Smooth muscle cell (in vitro differentiated cells): Measurements from ENCODE around the gene TEP1. TPM values are rescaled to one million over a fixed set of nuclear protein-coding genes. Genes with fewer than 3 reads are reported as not detected.

Experiments used
- DNase-seq: peaks from one replicate; lab custom pipeline; 2025; ENCODE audit not compliant: unreplicated experiment; lab: John Stamatoyannopoulos, UW
- H2AFZ ChIP-seq: fragments of 200-600 bp; sonication (generic); 2 replicates; pipeline ENCODE4 v1.6.0; 2016; ENCODE audit warnings: antibody characterized with exemption, low read depth, mild to moderate bottlenecking
- H3F3A ChIP-seq: fragments of 200-600 bp; sonication (generic); 2 replicates; pipeline ENCODE4 v1.6.0; 2017; ENCODE audit warnings: antibody characterized with exemption, low read depth
- H3K27ac ChIP-seq: fragments of 200-600 bp; sonication (generic); 2 replicates; pipeline ENCODE4 v1.5.1; 2016; ENCODE audit warnings: low read depth, mild to moderate bottlenecking
- H3K27me3 ChIP-seq: fragments of 200-600 bp; sonication (generic); 2 replicates; pipeline ENCODE4 v1.6.1; 2016; ENCODE audit warnings: low read depth, mild to moderate bottlenecking
- H3K36me3 ChIP-seq: fragments of 200-600 bp; sonication (generic); 2 replicates; pipeline ENCODE4 v1.5.1; 2016; ENCODE audit warnings: low read depth
- H3K4me1 ChIP-seq: fragments of 200-600 bp; sonication (generic); 2 replicates; pipeline ENCODE4 v1.5.1; 2016; ENCODE audit warnings: low read depth
- H3K4me2 ChIP-seq: fragments of 200-600 bp; sonication (generic); 2 replicates; pipeline ENCODE4 v1.6.0; 2016; ENCODE audit warnings: mild to moderate bottlenecking
- H3K4me3 ChIP-seq: fragments of 200-600 bp; sonication (generic); 2 replicates; pipeline ENCODE4 v1.5.1; 2016; ENCODE audit warnings: mild to moderate bottlenecking
- H3K79me2 ChIP-seq: fragments of 200-600 bp; sonication (generic); 2 replicates; pipeline ENCODE4 v1.6.0; 2016; ENCODE audit warnings: low read depth, mild to moderate bottlenecking
- H3K9ac ChIP-seq: fragments of 200-600 bp; sonication (generic); 2 replicates; pipeline ENCODE4 v1.6.0; 2016; ENCODE audit warnings: low read depth
- H3K9me3 ChIP-seq: fragments of 200-600 bp; sonication (generic); replicated peaks from 2 replicates; pipeline ENCODE4 v1.5.1; 2016; ENCODE audit warnings: low read depth
- H4K20me1 ChIP-seq: fragments of 200-600 bp; sonication (generic); 2 replicates; pipeline ENCODE4 v1.6.0; 2016; ENCODE audit warnings: low read depth
- WGBS: methylation state at CpG from one replicate; pipeline ENCODE4 v1.1.7; 2016; ENCODE audit warnings: low lambda C conversion rate; 5-methylcytosine and 5-hydroxymethylcytosine counted together
- polyA plus RNA-seq: library from polyadenylated mRNA; unstranded; fragments of >200 nt; fragmentation: Nextera tagmentation; extraction: Ambion mirVana; gene quantifications from 2 replicates; pipeline ENCODE4 v1.2.1, GENCODE V29; 2016
- total RNA-seq: library from RNA; depleted of rRNA; stranded (reverse); fragments of >200 nt; gene quantifications from 2 replicates; pipeline ENCODE4 v1.2.3, GENCODE V29; 2014
- TF ChIP-seq, protein P1 (sequence below): fragments of 200-600 bp; sonication (generic); IDR thresholded peaks from 2 replicates; pipeline ENCODE4 v1.5.1; 2017; ENCODE audit warnings: borderline replicate concordance, mild to moderate bottlenecking, antibody characterized with exemption; ENCODE audit not compliant: insufficient read depth, poor library complexity, severe bottlenecking

TEP1 gene
- total and polyA plus RNA-seq, 2 experiments from 2014 or later: 4.0 to 10.3 TPM

- Histone ChIP-seq H3K9me3 (no peaks in the 10 kb centered on the region), H3K4me1 (no peaks in the 10 kb centered on the region), H2AFZ (no peak overlapping the region), H3K4me2 (no peak overlapping the region), H3K36me3 (peaks cover 28% of the 10 kb centered on the region), H3K79me2 (no peaks in the 10 kb centered on the region), H3K27me3 (no peaks in the 10 kb centered on the region), H3K27ac (no peak overlapping the region), H3K4me3 (no peak overlapping the region), H3F3A (no peaks in the 10 kb centered on the region), H4K20me1 (no peaks in the 10 kb centered on the region), H3K9ac (no peak overlapping the region)
- 95% methylated on average over 2 of the region's 2 CpGs for WGBS
- DNase-seq: no peak
- TF ChIP-seq, protein P1, sequence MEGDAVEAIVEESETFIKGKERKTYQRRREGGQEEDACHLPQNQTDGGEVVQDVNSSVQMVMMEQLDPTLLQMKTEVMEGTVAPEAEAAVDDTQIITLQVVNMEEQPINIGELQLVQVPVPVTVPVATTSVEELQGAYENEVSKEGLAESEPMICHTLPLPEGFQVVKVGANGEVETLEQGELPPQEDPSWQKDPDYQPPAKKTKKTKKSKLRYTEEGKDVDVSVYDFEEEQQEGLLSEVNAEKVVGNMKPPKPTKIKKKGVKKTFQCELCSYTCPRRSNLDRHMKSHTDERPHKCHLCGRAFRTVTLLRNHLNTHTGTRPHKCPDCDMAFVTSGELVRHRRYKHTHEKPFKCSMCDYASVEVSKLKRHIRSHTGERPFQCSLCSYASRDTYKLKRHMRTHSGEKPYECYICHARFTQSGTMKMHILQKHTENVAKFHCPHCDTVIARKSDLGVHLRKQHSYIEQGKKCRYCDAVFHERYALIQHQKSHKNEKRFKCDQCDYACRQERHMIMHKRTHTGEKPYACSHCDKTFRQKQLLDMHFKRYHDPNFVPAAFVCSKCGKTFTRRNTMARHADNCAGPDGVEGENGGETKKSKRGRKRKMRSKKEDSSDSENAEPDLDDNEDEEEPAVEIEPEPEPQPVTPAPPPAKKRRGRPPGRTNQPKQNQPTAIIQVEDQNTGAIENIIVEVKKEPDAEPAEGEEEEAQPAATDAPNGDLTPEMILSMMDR: no peak
These were observed 63.0 kb downstream of the TEP1 start for GRCh38 chr14:20350282-20350681.

GRCh38 chr14:20347747-20348146, 65.6 kb downstream of the TEP1 start:
- H3K36me3 ChIP-seq: peaks cover 10% of the 10 kb centered on the region
- no peaks in the 10 kb centered on the region for H3K27me3 ChIP-seq
- peaks cover 7% of the 10 kb centered on the region for H3K4me1 ChIP-seq
- TF ChIP-seq, protein P1: no peak
- H4K20me1 ChIP-seq: no peaks in the 10 kb centered on the region
- no peak for DNase-seq
- WGBS: 97% methylated on average over 3 of the region's 3 CpGs
- H3K27ac ChIP-seq: no peak overlapping the region
- H3K4me3 ChIP-seq: no peak overlapping the region
- H3K4me2 ChIP-seq: no peak overlapping the region
- H3K9me3 ChIP-seq: no peaks in the 10 kb centered on the region
- H3F3A ChIP-seq: no peaks in the 10 kb centered on the region
- H2AFZ ChIP-seq: no peak overlapping the region
- H3K79me2 ChIP-seq: peaks cover 12% of the 10 kb centered on the region
- no peak overlapping the region for H3K9ac ChIP-seq

GRCh38 chr14:20346713-20347112, 66.6 kb downstream of the TEP1 start:
- Histone ChIP-seq H3K4me3 (no peak overlapping the region), H3K4me1 (peaks cover 10% of the 10 kb centered on the region), H3K36me3 (peaks cover 3% of the 10 kb centered on the region), H2AFZ (no peak overlapping the region), H3K79me2 (peaks cover 12% of the 10 kb centered on the region), H3F3A (peaks cover 8% of the 10 kb centered on the region), H3K4me2 (no peak overlapping the region), H3K27ac (no peak overlapping the region), H3K9me3 (no peaks in the 10 kb centered on the region), H3K9ac (no peak overlapping the region), H3K27me3 (no peaks in the 10 kb centered on the region), H4K20me1 (no peaks in the 10 kb centered on the region)
- 100% methylated on average over 1 of the region's 1 CpG for WGBS
- no peak for DNase-seq
- TF ChIP-seq, protein P1: no peak

DNA sequence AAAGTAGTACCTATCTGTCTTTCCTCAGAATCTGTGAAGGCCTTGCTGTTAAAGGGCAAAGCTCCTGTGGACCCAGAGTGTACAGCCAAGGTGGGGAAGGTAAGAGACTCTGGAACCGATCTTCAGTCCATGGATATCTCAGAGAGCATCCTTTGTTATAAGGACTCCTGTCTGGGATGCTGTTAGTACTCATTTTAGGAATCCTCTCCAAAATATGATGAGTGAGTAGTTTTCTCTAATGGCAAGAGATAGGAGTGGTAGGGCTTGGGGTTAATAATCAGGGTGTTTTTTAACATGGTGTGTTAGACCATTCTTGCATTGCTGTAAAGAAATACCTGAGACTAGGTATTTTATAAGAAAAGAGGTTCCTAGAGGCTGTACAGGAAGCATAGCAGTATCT, 67.9 kb downstream of the TEP1 start:
- H3K9me3 ChIP-seq: no peaks in the 10 kb centered on the region
- TF ChIP-seq, protein P1: no peak
- peaks cover 1% of the 10 kb centered on the region for H3K36me3 ChIP-seq
- no peak for DNase-seq
- no peak overlapping the region for H3K4me3 ChIP-seq
- no peak overlapping the region for H3K9ac ChIP-seq
- peaks cover 12% of the 10 kb centered on the region for H3K79me2 ChIP-seq
- H3K4me1 ChIP-seq: peaks cover 12% of the 10 kb centered on the region
- H3K4me2 ChIP-seq: no peak overlapping the region
- H3K27me3 ChIP-seq: no peaks in the 10 kb centered on the region
- no peaks in the 10 kb centered on the region for H4K20me1 ChIP-seq
- WGBS: 92% methylated on average over 1 of the region's 1 CpG
- no peak overlapping the region for H2AFZ ChIP-seq
- peaks cover 10% of the 10 kb centered on the region for H3F3A ChIP-seq
- H3K27ac ChIP-seq: peak overlapping the region; percentile 23
